Fibroblast of mammary gland (primary cell): ENCODE measurements around the gene TGM2.

Source experiments
- DNase-seq: peaks from one replicate; pipeline ENCODE4 v3.0.0-alpha.2; 2010; ENCODE audit warnings: low read depth
- H3K4me3 ChIP-seq: 2 replicates; pipeline ENCODE4 v1.5.1; 2011; ENCODE audit warnings: low read depth, mild to moderate bottlenecking, low read length, moderate library complexity; ENCODE audit not compliant: control insufficient read depth
- CTCF ChIP-seq: conservative IDR thresholded peaks from 2 replicates; pipeline ENCODE4 v1.5.1; 2011; ENCODE audit warnings: low read depth, low read length, inconsistent platforms; ENCODE audit not compliant: control insufficient read depth, insufficient read depth

The TGM2 gene

GRCh38 chr20:38210741-38211140 lies 45.7 kb upstream of the TGM2 start:
- no peak for TF ChIP-seq CTCF
- DNase-seq: no peak

GRCh38 chr20:38209736-38210405 lies 44.8 kb upstream of the TGM2 start:
- no peak overlapping the region for H3K4me3 ChIP-seq
- TF ChIP-seq CTCF: no peak
- DNase-seq: no peak

More at GRCh38 chr20:38210741-38211140, 45.7 kb upstream of the TGM2 start:
- no peak overlapping the region for H3K4me3 ChIP-seq

GRCh38 chr20:38209054-38209675 lies 44.1 kb upstream of the TGM2 start:
- TF ChIP-seq CTCF: no peak
- no peak for DNase-seq
- no peak overlapping the region for H3K4me3 ChIP-seq

- no peak for TF ChIP-seq CTCF
- no peak for DNase-seq
Measured at GRCh38 chr20:38208523-38208922, 43.5 kb upstream of the TGM2 start.

GRCh38 chr20:38208088-38208487 lies 43.0 kb upstream of the TGM2 start:
- no peak for DNase-seq
- no peak overlapping the region for H3K4me3 ChIP-seq
- no peak for TF ChIP-seq CTCF

More at GRCh38 chr20:38208523-38208922, 43.5 kb upstream of the TGM2 start:
- no peak overlapping the region for H3K4me3 ChIP-seq

- no peak for DNase-seq
- H3K4me3 ChIP-seq: no peak overlapping the region
- no peak for TF ChIP-seq CTCF
Measured at GRCh38 chr20:38207621-38208020, 42.6 kb upstream of the TGM2 start.
